SJCRH30 (cell line): ENCODE data around the gene ZNF160. TPM values are rescaled to one million over a fixed set of nuclear protein-coding genes. Genes with fewer than 3 reads are reported as not detected.

ENCODE experiments used
- total RNA-seq: library from RNA; depleted of rRNA; stranded (reverse); fragments of >200 nt; shearing (Covaris generic); gene quantifications from 2 replicates; pipeline ENCODE4 v1.2.3, GENCODE V29; 2014; rRNA removed

ZNF160 gene
- total RNA-seq, 1 experiment from 2014 or later, result 26.9 TPM

Other genes with a start within 250 kb of the ZNF160 start
- 25.4 and 29.8 TPM in 2 replicates for gene ZNF468, start 245.8 kb downstream of the ZNF160 start, total RNA-seq
- gene ZNF320, start 205.8 kb downstream of the ZNF160 start, total RNA-seq, result 11.4 and 15.3 TPM in 2 replicates
- gene ZNF888, start 180.0 kb downstream of the ZNF160 start, total RNA-seq, result 6.8 TPM in 2 replicates
- gene ZNF816, start 140.5 kb downstream of the ZNF160 start, total RNA-seq, result 10.4 and 12.3 TPM in 2 replicates
- gene ERVV-1, start 89.5 kb downstream of the ZNF160 start, total RNA-seq, result not detected in 2 replicates
- gene ERVV-2, start 58.7 kb downstream of the ZNF160 start, total RNA-seq, result not detected in 2 replicates
- 9.0 and 10.6 TPM in 2 replicates for gene ZNF415, start 29.5 kb upstream of the ZNF160 start, total RNA-seq
- gene ZNF347, start 55.6 kb upstream of the ZNF160 start, total RNA-seq, result 15.5 and 17.5 TPM in 2 replicates
- 2.6 and 2.9 TPM in 2 replicates for gene ZNF665, start 89.9 kb upstream of the ZNF160 start, total RNA-seq
- gene ZNF677, start 151.5 kb upstream of the ZNF160 start, total RNA-seq, result 12.1 and 13.1 TPM in 2 replicates
- not detected in 2 replicates for gene VN1R2, start 154.9 kb upstream of the ZNF160 start, total RNA-seq
- gene VN1R4, start 164.3 kb upstream of the ZNF160 start, total RNA-seq, result not detected in 2 replicates
- gene ZNF845, start 230.3 kb upstream of the ZNF160 start, total RNA-seq, result 13.6 TPM in 2 replicates